ENCODE results near the gene GLT6D1. TPM values are rescaled to one million over a fixed set of nuclear protein-coding genes. Genes with fewer than 3 reads are reported as not detected.
"Not testable (repeated sequence)": the region's sequence is repeated elsewhere in the genome, so short reads cannot be mapped to it uniquely, and the experiment has no call there.

The GLT6D1 gene, protein sequence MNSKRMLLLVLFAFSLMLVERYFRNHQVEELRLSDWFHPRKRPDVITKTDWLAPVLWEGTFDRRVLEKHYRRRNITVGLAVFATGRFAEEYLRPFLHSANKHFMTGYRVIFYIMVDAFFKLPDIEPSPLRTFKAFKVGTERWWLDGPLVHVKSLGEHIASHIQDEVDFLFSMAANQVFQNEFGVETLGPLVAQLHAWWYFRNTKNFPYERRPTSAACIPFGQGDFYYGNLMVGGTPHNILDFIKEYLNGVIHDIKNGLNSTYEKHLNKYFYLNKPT
- total RNA-seq = not detected in 2 replicates

DNA sequence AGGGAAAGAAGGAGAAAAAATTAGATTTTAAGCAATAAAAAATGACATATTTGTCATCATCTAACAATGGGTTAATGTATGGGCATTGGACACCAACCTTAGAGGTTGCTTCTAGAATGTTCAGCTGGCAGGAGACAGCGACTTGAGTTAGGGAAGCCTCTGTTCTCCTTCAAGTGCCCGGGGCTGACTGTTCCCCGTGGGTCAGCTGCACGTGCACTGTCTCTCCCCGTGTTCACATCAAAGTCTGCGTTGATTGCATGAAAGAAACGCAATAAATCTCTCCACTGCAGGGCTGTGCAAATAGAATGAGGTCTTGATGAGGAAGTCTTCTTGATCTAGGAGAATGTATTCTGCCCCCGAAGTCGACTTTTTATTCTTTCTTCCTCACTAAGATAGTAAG, at the start of gene GLT6D1:
TSS of gene GLT6D1 (minus strand) at position 345 of the 400 bp plus-strand sequence. CDS start 353 bp downstream, outside the sequence.
- DNase-seq (ENCODE audit: extremely low read depth, low read depth, low spot score) = no peak

DNA sequence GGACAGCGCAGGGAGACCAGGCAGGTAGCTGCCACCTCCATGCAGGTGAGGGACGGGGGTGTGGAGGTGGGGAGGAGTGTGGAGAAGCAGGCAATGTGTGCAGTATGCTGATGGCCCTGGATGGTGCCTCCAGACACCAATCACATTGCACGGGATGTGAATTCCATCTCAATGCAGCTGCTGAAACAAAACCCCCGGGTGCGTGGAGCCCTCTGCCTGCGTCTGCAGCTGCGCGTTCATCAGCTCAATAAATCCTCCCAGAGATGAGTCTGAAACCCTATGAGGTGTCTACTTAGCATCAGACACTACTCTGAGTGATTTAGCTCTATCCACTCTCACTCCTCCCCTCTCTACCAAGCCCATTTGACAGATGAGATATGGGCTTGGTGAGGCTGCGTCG, 49.7 kb upstream of the GLT6D1 start:
- no peak for DNase-seq (ENCODE audit: extremely low read depth, low read depth, low spot score)

DNA sequence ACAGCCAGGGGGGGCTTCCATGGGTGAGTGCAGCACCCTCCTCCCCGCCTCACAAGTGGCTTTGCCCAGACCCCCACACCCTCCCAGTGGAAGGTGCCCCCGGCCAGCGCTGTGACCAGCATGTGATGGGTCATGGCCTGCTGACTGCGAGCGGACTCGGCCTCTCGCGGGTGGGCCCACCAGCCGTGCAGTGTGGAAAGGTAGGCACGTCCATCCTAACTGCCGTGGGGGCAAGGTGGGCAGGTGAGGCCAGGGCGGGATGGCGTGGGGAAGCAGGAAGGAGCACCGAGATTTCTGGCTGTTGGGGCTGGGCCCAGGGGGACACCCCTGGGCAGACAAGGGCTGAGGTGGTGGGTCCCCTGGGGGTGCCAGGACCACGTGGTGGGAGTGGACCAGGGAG, 47.9 kb upstream of the GLT6D1 start:
- DNase-seq (ENCODE audit: extremely low read depth, low read depth, low spot score) = no peak

DNA sequence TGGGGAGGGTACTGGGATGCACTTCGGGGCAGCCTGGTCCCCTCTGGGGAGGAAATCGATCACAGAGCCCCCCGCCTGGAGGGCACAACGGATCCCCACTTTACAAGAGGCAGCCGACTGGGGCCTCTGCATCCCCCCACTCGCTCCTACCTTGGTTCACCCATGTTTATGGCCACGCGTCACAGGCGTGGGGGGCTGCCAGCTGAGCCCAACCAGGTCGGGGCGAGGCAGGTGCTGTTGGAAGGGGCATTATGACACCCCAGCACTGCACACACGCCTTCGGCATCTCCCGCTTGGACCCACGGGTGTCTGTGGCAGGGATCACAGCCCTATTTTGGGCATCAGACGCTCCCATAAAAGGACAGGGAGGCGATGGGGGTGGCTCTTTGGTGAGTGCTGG, 45.4 kb upstream of the GLT6D1 start:
- no peak for DNase-seq (ENCODE audit: extremely low read depth, low read depth, low spot score)

DNA sequence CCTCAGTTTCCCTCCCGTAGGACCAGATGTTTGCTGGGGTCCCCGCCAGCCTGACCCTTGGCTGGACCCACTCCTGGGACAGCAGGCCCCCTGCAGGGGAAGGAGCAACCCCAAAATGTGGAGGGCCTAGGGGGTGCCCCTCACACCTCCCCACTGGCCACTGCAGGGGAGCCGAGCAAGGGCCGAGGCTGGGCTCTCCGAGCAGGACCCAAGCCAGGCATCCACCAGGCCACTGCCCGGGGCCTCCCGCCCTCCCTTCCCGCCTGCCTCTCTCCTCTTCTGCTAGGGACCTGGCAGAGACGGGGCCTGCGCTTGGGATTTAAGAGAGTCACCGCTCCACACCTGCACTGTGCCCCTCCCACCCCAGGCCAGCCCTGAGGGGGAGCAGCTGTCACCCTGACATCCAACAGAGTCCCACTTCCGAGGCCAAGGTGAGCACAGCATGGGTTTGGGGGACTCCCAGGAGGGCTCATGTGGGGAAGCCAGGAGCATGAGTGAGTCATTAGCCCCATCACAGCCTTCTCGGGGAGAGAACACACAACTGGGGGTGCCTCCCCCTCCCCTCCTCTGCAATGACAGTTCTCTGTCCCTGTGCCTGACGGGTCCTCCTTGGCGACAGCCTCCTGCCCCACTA, 44.2 kb upstream of the GLT6D1 start:
- no peak for DNase-seq (ENCODE audit: extremely low read depth, low read depth, low spot score)

DNA sequence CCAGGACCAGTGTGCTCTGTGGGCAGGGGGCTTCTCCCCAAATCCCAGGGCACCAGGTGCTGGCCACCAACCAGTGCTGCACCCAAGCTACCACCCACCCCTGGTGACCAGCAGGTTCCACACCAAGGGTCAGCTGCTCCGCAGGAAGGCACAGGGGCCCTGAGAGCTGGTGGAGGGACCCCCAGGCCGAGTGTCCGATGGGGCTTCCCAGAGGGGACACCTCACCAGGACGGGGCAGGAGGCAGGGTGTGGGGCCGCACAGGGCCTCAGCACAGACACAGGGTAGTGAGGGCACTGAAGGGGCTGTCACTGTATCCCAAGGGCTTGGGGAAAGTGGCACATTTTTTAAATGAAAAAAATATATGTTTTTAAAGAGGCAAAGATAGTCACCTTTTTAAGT, 41.8 kb upstream of the GLT6D1 start:
- DNase-seq (ENCODE audit: extremely low read depth, low read depth, low spot score) = no peak

DNA sequence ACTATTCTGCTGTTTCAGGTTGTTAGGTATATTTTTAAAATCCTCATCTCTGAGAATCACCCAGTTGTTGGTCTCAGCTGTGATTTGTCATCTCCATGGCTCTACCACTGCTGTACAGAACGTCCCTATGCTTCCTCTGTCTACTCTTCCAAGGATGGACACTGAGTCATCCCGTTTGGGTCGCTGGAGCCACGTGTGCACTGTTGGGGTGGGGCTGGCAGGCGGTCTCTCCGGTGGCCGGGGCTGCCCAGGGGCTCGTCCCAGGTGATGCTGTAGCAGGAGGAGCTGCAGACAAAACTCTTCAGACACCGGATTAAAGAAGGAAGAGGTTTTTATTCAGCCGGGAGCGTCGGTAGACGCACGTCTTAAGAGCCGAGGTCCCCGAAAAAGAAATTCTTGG, 40.7 kb upstream of the GLT6D1 start:
- no peak for DNase-seq (ENCODE audit: extremely low read depth, low read depth, low spot score)

DNA sequence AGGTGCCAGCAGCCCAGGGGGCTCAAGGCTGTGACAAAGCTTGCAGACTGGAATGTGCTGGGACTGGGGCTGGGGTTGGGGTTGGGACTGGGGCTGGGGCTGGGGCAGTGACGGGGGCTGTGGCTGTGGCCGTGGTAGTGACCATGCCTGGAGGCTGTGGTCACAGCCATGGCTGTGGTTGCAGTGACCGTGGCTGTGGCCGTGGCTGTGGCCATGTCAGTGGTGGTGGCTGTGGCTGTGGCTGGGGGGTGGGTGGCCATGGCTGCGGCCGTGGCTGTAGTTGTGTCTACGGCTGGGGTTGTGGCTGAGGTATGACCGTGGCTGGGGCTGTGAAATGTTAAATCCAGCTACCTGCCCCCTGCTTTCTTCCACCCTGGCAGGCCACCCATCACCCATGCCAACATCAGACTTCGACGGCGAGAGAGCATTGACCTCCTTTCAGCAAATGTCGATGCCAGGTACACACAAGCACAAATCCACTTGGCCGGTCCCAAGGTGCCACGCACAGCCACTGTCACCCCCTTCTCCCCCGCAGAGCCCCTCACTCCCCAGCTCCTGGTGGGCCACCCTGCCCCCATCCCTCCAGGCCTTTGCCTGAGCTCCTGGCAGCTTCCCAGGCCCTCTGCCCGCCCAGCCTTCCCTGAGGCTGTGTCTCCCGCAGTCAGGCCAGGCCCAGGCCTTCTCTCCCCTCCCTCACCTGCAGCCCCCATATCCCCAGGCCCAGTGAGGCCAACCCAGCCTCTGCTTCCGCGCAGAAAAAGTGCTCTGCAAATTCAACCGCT, 39.1 kb upstream of the GLT6D1 start:
- no peak for DNase-seq (ENCODE audit: extremely low read depth, low read depth, low spot score)

DNA sequence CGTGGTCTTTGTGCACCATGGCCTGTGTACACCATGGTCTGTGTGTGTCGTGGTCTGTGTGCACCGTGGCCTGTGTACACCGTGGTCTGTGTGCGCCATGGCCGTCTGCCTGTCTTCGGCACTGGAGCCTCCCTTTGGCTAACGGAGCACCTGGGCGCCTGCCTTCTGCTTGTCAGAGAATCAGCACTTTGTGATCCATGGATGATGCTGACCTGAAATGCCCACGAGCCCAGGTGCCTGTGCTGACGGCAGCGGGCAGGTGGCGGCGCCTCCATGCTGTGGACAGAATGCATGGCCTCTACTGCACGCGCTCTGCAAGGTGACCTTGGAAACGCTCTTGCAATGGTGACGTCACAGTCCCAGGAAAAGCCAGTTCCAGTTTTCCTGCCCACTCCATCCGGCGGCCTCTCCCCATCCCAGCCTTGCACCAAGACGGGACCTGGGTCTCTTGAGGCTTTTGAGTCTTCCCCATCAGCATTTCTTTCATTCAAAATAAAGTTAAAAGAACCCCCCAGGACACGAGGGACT, 38.4 kb upstream of the GLT6D1 start:
- DNase-seq (ENCODE audit: extremely low read depth, low read depth, low spot score) = no peak

DNA sequence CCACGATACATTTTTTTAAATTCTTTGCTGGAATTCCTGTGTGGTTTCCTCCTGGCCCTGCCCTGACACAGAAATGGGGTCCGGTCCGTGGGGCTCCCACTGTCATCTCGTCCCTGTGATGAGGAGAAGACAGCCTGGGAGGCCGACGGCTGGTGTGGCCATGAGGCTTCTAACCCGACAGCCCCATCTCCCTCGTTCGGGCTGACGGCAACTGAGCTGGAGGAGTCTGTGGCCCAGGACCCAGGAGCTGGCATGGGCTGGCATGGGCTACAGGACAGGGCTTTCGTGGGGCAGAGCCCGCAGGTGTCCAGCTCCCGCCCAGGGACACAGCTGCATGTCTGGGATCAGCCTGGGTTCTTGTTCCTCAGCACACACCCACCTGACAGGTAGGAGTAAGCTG, 37.6 kb upstream of the GLT6D1 start:
- DNase-seq (ENCODE audit: extremely low read depth, low read depth, low spot score) = no peak

DNA sequence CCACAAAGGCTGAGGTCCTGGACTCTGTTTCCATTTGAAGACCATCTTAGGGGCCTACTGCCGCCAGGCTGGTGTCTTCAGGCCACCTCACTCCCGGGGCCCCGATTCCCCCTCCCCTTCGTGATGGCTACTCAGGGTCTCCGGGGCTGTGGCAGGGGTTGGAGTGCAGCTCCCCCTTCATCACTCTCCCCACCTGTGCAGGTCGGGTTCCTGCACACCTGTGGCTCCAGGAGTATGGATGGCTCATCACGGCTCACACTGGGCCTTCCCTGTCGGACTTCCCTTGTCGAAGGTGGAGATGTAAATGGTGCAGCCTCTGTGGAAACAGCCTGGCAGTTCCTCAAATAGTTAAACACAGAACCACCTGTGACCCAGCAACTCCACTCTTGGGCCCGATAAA, 35.6 kb upstream of the GLT6D1 start:
- DNase-seq (ENCODE audit: extremely low read depth, low read depth, low spot score) = no peak

DNA sequence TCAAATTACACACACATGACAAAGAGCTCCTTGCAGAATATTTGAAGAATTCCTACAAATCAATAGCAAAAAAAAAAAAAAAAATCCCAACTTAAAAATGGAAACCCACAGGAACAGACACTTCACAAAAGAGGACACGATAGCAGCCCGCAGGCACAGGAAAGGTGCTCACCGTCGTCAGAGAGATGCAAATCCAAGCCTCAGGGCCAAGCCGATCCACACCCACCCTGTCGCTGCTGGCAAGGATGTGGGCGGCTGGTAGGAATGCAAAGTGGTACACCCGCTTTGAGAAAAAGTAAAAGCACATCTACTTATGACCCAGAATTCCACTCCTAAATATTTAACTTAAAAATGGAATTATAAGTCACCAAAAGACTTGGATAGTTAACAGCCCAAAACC, 34.6 kb upstream of the GLT6D1 start:
- no peak for DNase-seq (ENCODE audit: extremely low read depth, low read depth, low spot score)

DNA sequence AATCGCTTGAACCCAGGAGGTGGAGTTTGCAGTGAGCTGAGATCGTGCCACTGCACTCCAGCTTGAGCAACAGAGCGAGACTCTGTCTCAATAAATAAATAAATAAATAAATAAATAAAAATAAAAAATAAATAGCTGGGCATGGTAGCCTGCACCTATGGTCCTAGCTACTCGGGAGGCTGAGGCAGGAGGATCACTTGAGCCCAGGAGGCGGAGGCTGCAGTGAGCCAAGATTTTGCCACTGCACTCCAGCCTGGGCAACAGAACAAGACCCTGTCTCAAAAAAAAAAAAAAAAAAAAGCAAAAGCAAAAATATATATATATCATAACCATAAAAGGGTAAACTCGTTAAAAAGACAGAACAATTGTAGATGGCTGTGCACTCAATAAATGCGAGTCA, 33.4 kb upstream of the GLT6D1 start:
- DNase-seq (ENCODE audit: extremely low read depth, low read depth, low spot score) = not testable (repeated sequence)

DNA sequence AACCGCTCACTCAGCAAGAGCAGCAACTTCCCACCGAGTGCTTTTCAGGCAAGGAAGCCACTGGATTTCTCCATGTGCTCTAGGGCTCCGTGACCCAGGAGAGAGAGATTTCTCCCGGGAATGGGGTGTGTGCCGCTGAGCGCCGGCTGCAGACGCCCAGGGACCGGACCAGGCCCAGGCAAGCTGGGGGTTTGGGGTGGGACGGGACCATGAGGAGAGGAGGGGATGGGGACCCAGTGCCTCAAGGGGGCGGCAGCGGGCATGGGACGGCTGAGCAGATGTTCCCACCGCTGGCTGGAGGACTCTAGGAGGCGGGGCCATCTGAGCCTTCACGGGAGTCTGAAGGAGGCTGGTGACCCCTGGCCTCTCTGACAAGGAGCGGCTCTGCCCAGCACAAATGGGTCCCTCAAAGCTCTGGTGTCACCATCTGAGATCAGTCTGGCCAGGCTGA, 32.3 kb upstream of the GLT6D1 start:
- DNase-seq (ENCODE audit: extremely low read depth, low read depth, low spot score) = no peak

DNA sequence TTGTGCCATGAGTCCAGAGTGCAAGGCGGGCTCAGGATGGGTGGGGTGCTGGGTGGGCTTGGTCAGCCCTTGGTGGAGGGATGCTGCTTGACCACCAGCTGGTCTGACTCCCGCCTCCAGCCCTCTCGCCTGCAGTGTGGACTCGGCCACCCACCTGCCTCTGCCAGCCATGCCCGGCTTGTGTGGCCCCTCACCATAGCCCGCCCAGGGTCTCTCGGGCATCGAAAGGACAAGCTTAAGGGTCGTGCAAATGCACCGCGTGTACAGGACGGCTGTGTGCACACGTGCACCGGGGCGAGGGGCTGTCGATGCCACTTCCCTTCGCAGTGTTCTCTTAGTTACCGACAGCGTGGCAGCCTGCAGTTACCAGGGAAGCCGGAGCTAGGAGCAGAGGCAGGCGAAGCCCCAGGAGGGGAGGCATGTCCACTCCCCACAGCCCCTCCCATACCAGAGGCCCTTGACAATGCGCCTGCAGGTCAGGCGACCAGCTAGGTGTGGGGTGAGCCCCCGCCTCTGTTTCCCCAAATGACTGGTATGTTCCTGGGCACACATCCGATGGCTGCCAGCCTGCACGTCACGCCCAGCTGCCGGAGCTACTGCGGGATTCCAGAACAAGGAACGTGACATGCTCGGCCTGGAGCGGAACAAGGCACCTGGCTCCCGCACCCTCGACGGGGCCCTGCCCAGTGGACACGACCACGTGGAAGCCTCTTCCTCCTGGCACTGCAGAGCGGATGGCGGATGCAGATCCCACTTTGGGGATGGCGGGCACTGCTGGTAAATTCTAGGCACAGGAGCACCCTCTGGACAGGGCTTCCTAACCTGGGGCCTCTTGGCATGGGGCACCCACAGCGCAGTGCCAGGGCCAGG, 31.6 kb upstream of the GLT6D1 start:
- DNase-seq (ENCODE audit: extremely low read depth, low read depth, low spot score) = no peak

DNA sequence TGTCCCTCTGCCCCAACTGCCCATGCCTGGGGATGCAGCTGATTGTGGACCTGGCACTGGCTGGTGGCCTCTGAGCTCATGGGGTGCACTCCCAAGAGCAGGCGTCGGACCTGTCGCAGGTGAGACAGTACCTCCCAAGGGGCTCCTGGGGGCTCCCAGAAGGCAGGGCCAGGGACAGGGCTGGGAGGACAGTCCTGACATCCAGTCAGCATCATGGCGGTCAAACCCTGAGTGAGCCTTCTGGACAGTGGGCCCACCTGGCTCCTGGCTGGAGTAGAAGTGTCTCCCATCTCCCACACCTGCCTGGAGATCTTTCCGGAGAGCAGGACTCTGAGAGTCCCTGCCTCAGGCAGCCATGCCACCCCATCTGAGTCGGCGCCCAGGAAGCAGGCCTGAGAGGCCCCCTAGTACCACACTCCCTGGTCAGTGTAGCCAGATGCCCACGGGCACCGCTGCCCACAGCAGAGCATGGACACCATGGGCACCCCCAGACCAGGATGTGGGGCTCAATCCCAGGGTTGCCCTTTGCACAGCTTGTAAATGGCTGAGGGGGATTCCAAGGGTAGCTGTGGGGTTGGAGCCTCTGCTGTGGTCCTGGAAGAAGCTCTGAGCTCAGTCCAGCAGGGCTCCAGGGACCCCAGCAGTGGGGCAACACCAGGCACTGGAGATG, 30.4 kb upstream of the GLT6D1 start:
- DNase-seq (ENCODE audit: extremely low read depth, low read depth, low spot score) = no peak

DNA sequence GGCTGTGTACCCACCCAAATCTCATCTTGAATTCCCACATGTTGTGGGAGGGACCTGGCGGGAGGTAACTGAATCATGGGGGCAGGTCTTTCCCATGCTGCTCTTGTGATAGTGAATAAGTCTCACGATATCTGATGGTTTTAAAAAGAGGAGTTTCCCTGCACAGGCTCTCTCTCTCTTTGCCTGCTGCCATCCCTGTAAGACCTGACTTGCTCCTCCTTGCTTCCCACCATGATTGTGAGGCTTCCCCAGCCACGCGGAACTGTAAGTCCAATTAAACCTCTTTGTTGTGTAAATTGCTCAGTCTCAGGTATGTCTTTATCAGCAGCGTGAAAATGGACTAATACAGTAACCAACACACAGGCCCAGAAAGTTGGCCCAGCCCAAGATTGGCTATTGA, 29.7 kb upstream of the GLT6D1 start:
- not testable (repeated sequence) for DNase-seq (ENCODE audit: extremely low read depth, low read depth, low spot score)

DNA sequence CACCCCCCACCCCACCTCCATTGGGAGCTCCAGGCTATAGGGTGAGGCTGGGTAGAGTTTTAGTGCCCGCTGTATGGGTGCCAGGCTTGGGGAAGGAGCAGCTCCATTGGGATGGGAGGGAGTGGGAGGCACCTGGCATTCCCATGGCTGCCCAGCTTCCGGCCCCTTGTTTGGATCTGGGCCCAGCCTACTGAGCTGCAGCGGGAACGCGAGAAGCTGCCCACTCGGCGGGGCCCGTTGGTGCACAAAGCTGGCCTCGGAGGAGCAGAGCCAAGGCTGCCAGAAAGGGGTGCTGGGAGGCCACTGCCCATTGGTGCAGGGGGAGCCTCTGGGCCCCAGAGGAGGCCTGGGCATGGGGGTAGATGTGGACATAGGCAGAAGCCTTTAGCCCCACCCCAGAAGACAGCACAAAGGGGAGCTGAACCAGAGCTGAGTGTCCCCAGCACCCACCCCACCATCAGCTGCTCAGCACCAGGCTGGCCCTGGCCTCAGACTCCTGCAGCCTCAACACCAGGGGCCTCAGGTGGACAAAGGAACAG, 28.2 kb upstream of the GLT6D1 start:
- DNase-seq (ENCODE audit: extremely low read depth, low read depth, low spot score) = no peak

DNA sequence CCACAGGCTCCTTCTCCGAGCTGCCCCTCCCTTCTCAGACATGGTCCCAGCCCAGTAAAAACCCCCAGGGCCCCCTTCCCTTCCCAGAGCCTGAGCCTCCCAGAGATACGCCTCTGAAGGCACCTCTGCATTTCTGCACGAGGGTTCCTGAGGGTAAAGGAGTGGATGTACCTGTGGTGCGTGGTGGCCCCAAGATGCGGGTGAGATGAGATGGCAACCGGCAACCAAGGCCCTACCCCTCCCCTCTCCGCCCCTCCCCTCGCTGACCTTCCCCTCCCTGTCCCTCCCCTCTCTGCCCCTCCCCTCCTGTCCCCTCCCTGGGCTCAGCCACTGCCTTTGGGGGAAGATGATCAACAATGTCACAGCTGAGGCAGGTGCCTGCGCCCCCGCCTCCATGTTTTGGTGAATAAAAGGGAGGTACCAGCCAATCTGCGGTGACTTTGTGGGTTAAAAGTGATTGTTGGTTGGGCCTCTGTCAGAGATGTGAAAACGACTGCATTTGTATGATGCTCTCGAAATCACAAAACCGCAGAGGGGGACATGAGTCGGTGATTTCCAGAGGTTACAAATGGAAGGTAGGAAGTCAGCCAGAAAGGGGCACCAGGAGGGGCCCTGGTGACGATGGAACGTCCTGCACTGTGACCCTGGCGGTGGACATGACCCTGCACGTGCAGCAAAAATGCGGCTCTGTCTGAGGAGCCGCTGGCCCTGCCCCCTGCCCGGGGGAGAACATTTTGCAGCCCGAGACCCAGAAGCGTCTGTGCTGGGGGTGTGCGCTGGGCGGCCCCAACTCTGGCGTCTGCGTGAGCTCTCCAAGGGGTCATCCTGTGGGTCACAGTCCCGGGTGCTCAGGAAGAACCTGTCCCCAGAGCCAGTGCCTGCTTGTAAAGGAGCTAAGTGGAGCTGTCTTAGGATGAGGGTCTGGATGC, 27.5 kb upstream of the GLT6D1 start:
- no peak for DNase-seq (ENCODE audit: extremely low read depth, low read depth, low spot score)

All from glomerular endothelial cell (primary cell).